Heart right ventricle (tissue), 16 donors: ENCODE measurements around the gene GPR85. TPM values are rescaled to one million over a fixed set of nuclear protein-coding genes. Genes with fewer than 3 reads are reported as not detected.
A peak's percentile ranks its signal among the peaks of the same experiment; 100 is the strongest.

Source experiments
- ATAC-seq, 8 donors: fragments of 200-7000 bp; cut with Tn5 transposase; one replicate each; pipeline ENCODE4 v1.9.1; 2020; ENCODE audit warnings: mild to moderate bottlenecking in 8 of 8, moderate library complexity in 8 of 8, moderate number of reproducible peaks in 1 of 8
- DNase-seq, 2 donors: peaks; one replicate each; pipeline ENCODE4 v3.0.0-alpha.2; 2020
- H3K27ac ChIP-seq, 10 donors: fragments of 200-600 bp; sonication (generic) in 2 of 10; one replicate each; pipeline versions ENCODE4 v1.5.0 to v1.8.0; 2020 to 2022; ENCODE audit warnings: mild to moderate bottlenecking in 3 of 10
- H3K27me3 ChIP-seq, 7 donors: fragments of 200-600 bp; one replicate each; pipeline ENCODE4 v1.8.0; 2021 to 2022; ENCODE audit warnings: mild to moderate bottlenecking in 2 of 7
- H3K36me3 ChIP-seq, 9 donors: fragments of 200-600 bp; sonication (generic) in 1 of 9; one replicate each; pipeline versions ENCODE4 v1.5.0 to v1.8.0; 2020 to 2022; ENCODE audit warnings: mild to moderate bottlenecking in 2 of 9
- H3K4me1 ChIP-seq, 9 donors: fragments of 200-600 bp; sonication (generic) in 1 of 9; one replicate each; pipeline versions ENCODE4 v1.5.0 to v1.8.0; 2020 to 2022; ENCODE audit warnings: mild to moderate bottlenecking in 4 of 9
- H3K4me3 ChIP-seq, 10 donors: fragments of 200-600 bp; sonication (generic) in 2 of 10; one replicate each; pipeline versions ENCODE4 v1.5.0 to v1.8.0; 2020 to 2022; ENCODE audit warnings: mild to moderate bottlenecking in 7 of 10, moderate library complexity in 2 of 10
- H3K9me3 ChIP-seq, 11 donors: fragments of 200-600 bp in 10 of 11; sonication (generic) in 2 of 11; one replicate each; pipeline versions ENCODE4 v1.5.0 to v1.8.0; 2013 to 2022; ENCODE audit warnings: mild to moderate bottlenecking in 2 of 11, control low read depth in 1 of 11, moderate library complexity in 1 of 11
- WGBS, 2 donors: extraction: QIAGEN DNeasy Blood & Tissue Kit; methylation state at CpG; one replicate each; pipeline ENCODE4 v1.1.7; 2013; ENCODE audit warnings: inconsistent platforms in 1 of 2; 5-methylcytosine and 5-hydroxymethylcytosine counted together
- intact Hi-C, 10 donors: fragments of 100-400 bp; cut with DNase I; formaldehyde crosslinking; loops; one replicate each; pipeline versions ENCODE4 v1.11.1 to v1.14.2; 2022
- long read RNA-seq, 3 donors: library from polyadenylated mRNA; unstranded; transcript quantifications; one replicate each; pipeline ENCODE4 v2.0.0, GENCODE V29; 2020 to 2021
- polyA plus RNA-seq, 2 donors: library from polyadenylated mRNA; stranded (reverse); fragments of 200-250 nt; gene quantifications; one replicate each; pipeline ENCODE4 v1.2.3, GENCODE V29; 2013
- total RNA-seq, 10 donors: library from RNA; stranded (reverse); fragmentation: NEBNext Ultra II Directional in 3 of 10; extraction: Animal tissue kit (Norgen Biotek cat#: 25700) in 3 of 10; gene quantifications; one replicate each; pipeline versions ENCODE4 v1.2.1 to v1.2.4, GENCODE V29; 2021 to 2023
- TF ChIP-seq, protein P1 (sequence below), 9 donors: fragments of 200-600 bp; sonication (generic) in 2 of 9; IDR thresholded peaks; one replicate each; pipeline versions ENCODE4 v1.5.0 to v1.8.0; 2021 to 2022; ENCODE audit warnings: antibody characterized with exemption in 9 of 9, mild to moderate bottlenecking in 5 of 9, moderate library complexity in 1 of 9
- donor health status: Arrhythmogenic right ventricular cardiomyopathy.
- donor health status: ischemic (EF 13 %, LVEDD 7.1; RV severe dilation, severe dysfunction).
- donor health status: healthy with polysubstance abuse.
- donor health status: DM: no; HTN: yes; CAD: no.
- donor health status: DM: no; HTN: no; CAD: no.
- donor health status: ischemic (EF 25% LVEDD 6.9; RV normal size, moderate dysfunction).
- donor health status: ischemic (EF 25% LVEDD 5.7; RV mildly dilated, moderate dysfunction).
- donor health status: healthy.
- donor health status: DM: yes; HTN: yes; CAD: no.
- donor health status: Ischemic cardiomyopathy.
- donor health status: ischemic (EF 35%, LVEDD 5.7; RV mildly dilated, moderate dysfunction).
- donor health status: nonischemic (EF 11% LVEDD 7.7; RV severe dilation, severe dysfunction).
- donor health status: DM: yes; HTN: yes; CAD: no.
- donor health status: PGD.
- donor health status: ischemic (EF 29% LVEDD 5.4; RV normal size, mild dysfunction).
- donor health status: nonischemic (EF 23%, LVEDD 6.1; RV moderate dilation, normal function).

The GPR85 gene, protein sequence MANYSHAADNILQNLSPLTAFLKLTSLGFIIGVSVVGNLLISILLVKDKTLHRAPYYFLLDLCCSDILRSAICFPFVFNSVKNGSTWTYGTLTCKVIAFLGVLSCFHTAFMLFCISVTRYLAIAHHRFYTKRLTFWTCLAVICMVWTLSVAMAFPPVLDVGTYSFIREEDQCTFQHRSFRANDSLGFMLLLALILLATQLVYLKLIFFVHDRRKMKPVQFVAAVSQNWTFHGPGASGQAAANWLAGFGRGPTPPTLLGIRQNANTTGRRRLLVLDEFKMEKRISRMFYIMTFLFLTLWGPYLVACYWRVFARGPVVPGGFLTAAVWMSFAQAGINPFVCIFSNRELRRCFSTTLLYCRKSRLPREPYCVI
- total RNA-seq (1 to 10 TPM in 5 of 10 donors, under 1 TPM in 5; 0.50 to 4.5 (median 1.2) TPM), polyA plus RNA-seq (under 1 TPM; 0.15 to 0.58 TPM)
- long read RNA-seq, donor 1, partial matches to known transcripts = 0 of 2 reads
- long read RNA-seq, donor 1, other reads (novel, unspliced or antisense) = 1 of 2 reads
- long read RNA-seq, donor 2 = 0 reads
- long read RNA-seq, donor 3 = 0 reads

DNA sequence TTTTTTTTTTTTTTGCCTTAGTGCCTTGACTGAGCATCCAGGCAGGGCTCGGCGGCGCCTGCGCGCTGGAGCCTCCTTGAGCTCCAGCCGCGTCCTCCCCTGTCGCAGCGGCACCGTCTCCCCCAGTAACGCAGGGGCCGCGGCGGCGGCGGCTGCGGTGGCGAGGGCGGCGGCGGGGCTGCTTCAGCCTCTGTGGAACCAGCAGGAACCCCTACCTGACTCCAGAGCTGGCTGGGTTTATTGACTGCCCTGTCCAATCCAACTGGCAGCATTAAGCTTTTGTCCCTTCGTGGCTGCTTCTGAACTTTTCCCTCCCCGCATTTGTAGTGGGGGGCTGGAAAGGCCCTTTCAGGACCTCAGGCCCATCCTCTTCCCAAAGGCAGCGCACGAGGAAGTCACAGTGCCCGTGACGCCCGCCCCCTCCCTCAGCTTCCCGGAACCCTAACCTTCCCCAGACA lies at the start of gene GPR85:
Gene GPR85 (minus strand): TSS at position 397 of the 458 bp plus-strand sequence. CDS start 2,106 bp downstream, outside the sequence.
- Histone ChIP-seq H3K27ac (peak within 1 kb of the TSS in 5 of 10 donors; percentile 40 to 61 (median 54)), H3K4me3 (peak within 1 kb of the TSS; percentile 14 to 64 (median 54)), H3K4me1 (peaks cover 0 to 13% (median 0%) of the 10 kb centered on the region in 9 donors), H3K36me3 (no peaks in the 10 kb centered on the region), H3K9me3 (no peaks in the 10 kb centered on the region), H3K27me3 (peaks cover 0 to 39% (median 0%) of the 10 kb centered on the region in 7 donors)
- ATAC-seq (peak; percentile 90 to 97 (median 92)), DNase-seq (peak; percentile 40 to 64)
- intact Hi-C loops = no loop called here
- TF ChIP-seq, protein P1, sequence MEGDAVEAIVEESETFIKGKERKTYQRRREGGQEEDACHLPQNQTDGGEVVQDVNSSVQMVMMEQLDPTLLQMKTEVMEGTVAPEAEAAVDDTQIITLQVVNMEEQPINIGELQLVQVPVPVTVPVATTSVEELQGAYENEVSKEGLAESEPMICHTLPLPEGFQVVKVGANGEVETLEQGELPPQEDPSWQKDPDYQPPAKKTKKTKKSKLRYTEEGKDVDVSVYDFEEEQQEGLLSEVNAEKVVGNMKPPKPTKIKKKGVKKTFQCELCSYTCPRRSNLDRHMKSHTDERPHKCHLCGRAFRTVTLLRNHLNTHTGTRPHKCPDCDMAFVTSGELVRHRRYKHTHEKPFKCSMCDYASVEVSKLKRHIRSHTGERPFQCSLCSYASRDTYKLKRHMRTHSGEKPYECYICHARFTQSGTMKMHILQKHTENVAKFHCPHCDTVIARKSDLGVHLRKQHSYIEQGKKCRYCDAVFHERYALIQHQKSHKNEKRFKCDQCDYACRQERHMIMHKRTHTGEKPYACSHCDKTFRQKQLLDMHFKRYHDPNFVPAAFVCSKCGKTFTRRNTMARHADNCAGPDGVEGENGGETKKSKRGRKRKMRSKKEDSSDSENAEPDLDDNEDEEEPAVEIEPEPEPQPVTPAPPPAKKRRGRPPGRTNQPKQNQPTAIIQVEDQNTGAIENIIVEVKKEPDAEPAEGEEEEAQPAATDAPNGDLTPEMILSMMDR (IDR thresholded peaks at IDR 0.05) = no peak
- WGBS, 2 donors = 2% methylated on average over 29 of the region's 29 CpGs

DNA sequence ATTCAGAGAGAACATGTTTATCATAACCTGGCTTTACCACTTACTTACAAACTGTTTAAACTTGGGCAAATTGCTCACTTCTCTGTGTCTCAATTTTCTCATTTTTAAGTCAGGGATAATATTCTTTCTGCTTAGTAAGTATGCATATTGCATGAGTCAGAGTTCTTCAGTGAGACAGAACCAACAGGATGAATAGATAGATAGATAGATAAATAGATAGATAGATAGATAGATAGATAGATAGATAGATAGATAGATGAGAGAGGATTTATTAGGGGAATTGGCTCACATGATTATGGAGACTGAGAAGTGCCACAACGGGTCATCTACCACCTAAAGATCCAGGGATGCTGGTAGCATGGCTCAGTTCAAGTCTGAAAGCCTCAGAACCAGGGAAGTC lies 47.4 kb upstream of the GPR85 start:
- TF ChIP-seq, protein P1 (IDR thresholded peaks at IDR 0.05) = no peak
- Histone ChIP-seq H3K4me1 (no peaks in the 10 kb centered on the region), H3K4me3 (no peak overlapping the region), H3K27ac (no peak overlapping the region), H3K36me3 (no peaks in the 10 kb centered on the region), H3K9me3 (no peaks in the 10 kb centered on the region), H3K27me3 (no peaks in the 10 kb centered on the region)
- intact Hi-C loops = no loop called here
- ATAC-seq (no peak), DNase-seq (no peak)
- WGBS, 2 donors = 90 to 92% methylated on average over 1 of the region's 1 CpG

DNA sequence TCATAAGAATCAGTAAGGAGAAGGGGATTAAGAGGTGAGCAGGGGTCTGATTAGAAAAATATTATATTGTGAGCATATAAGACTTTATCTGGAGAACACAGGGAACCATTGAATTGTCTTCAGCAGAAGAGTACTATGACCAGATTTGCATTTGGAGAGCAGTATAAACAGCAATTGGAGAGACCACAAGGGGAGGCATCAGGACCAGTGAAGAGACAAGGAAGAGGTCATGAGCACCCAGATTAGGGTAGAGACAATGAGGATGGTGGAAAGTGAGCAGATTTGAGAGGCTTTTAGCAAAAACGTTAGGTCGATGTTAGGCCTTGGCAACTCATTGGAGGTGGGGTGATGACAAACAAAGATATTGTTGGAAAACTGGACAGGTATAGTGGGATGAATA lies 44.7 kb upstream of the GPR85 start:
- H3K27me3 ChIP-seq = no peaks in the 10 kb centered on the region
- no peak for DNase-seq
- TF ChIP-seq, protein P1 (IDR thresholded peaks at IDR 0.05) = no peak

DNA sequence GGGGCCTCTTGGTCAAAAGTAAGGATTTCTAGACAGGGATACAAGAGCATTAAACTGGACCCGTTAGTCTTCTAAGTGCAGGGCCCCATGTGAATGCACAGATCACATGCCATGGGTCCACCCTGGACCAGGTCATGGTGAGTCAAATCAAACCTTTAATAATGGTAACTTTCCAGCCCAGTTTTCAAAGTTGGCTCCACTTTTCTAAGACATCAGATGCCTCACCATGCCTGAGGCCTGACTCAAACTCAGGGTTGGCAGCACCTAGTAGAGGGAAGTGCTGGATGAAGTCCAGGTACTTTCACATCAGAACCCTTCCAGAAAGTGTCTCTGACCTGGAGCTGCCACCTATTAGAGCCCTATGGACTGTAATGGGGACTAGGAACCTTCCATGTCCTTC lies 41.4 kb upstream of the GPR85 start:
- H3K4me3 ChIP-seq = no peak overlapping the region
- H3K4me1 ChIP-seq = no peaks in the 10 kb centered on the region
- H3K9me3 ChIP-seq = no peaks in the 10 kb centered on the region
- no peaks in the 10 kb centered on the region for H3K36me3 ChIP-seq
- intact Hi-C loops = no loop called here
- no peaks in the 10 kb centered on the region for H3K27me3 ChIP-seq
- H3K27ac ChIP-seq = no peak overlapping the region
- ATAC-seq (no peak), DNase-seq (no peak)
- WGBS, 2 donors = 89 to 92% methylated on average over 1 of the region's 1 CpG
- TF ChIP-seq, protein P1 (IDR thresholded peaks at IDR 0.05) = no peak

More for the DNA sequence above, 44.7 kb upstream of the GPR85 start:
- Histone ChIP-seq H3K4me3 (no peak overlapping the region), H3K9me3 (no peaks in the 10 kb centered on the region), H3K36me3 (no peaks in the 10 kb centered on the region), H3K27ac (no peak overlapping the region), H3K4me1 (no peaks in the 10 kb centered on the region)
- intact Hi-C loops = no loop called here
- no peak for ATAC-seq
- 84 to 85% methylated on average over 2 of the region's 2 CpGs for WGBS, 2 donors
